HCT116 (cell line): ENCODE measurements around the gene CYBA. TPM values are rescaled to one million over a fixed set of nuclear protein-coding genes. Genes with fewer than 3 reads are reported as not detected.

Experiments used
- ATAC-seq: fragments of 200-7000 bp; cut with Tn5 transposase; 2 replicates; pipeline ENCODE4 v1.9.1; 2020; ENCODE audit warnings: mild to moderate bottlenecking, moderate library complexity
- BruUV-seq: library from RNA; stranded (reverse); fragments of 400-500 nt; replicated peaks from 2 replicates; lab custom pipeline; 2021; lab: Mats Ljungman, UMichigan
- CTCF ChIA-PET: fragments of 300-600 bp; sonication (Branson Sonifier 250); formaldehyde crosslinking; loops from one replicate; lab custom pipeline; 2021; ENCODE audit warnings: antibody characterized with exemption; lab: Charles Lee
- POLR2A ChIA-PET: fragments of 300-600, 350-600 bp; sonication (Branson Sonifier 250); formaldehyde crosslinking; loops from one replicate; lab custom pipeline; 2021; ENCODE audit warnings: antibody characterized with exemption; lab: Charles Lee
- RAD21 ChIA-PET, 2 experiments: fragments of 300-600 bp; sonication (Branson Sonifier 250); formaldehyde crosslinking; loops; one replicate each; lab custom pipeline; 2023; ENCODE audit warnings: low total read pairs in 2 of 2; ENCODE audit not compliant: uncharacterized antibody in 2 of 2, unreplicated experiment in 2 of 2, low non-redundant PET in 1 of 2; lab: Charles Lee
- DNase-seq: peaks from one replicate; pipeline ENCODE4 v3.0.0-alpha.2; 2010; ENCODE audit warnings: low read depth, low spot score
- H2AFZ ChIP-seq: fragments of 200-600 bp; shearing (Covaris generic), sonication (generic); 2 replicates; pipeline ENCODE4 v1.6.1; 2017; ENCODE audit warnings: low read depth, mixed run types, mixed read lengths, antibody characterized with exemption, low read length; ENCODE audit not compliant: poor library complexity, severe bottlenecking
- H3K27ac ChIP-seq: 2 replicates; pipeline ENCODE4 v1.5.1; 2012; ENCODE audit warnings: low read depth, low read length
- H3K27me3 ChIP-seq: fragments of 200-600 bp; sonication (generic); 2 replicates; pipeline ENCODE4 v1.6.1; 2016; ENCODE audit warnings: mixed run types, low read length, mixed read lengths; ENCODE audit not compliant: insufficient read depth
- H3K36me3 ChIP-seq, 2 experiments: fragments of 200-500 bp in 1 of 2; fragments of 200-600 bp in 1 of 2; sonication (Bioruptor generic) in 1 of 2; sonication (generic) in 1 of 2; 2 replicates each; pipeline versions ENCODE4 v1.5.1 to v1.6.1; 2014 to 2016; ENCODE audit warnings: low read length in 2 of 2, inconsistent platforms in 1 of 2, mixed read lengths in 1 of 2, mixed run types in 1 of 2; ENCODE audit not compliant: insufficient read depth in 2 of 2, control insufficient read depth in 1 of 2
- H3K4me1 ChIP-seq, 2 experiments: fragments of 200-600 bp in 1 of 2; sonication (generic) in 1 of 2; 2 replicates each; pipeline versions ENCODE4 v1.5.1 to v1.6.1; 2012 to 2017; ENCODE audit warnings: low read length in 2 of 2, inconsistent platforms in 1 of 2, mild to moderate bottlenecking in 1 of 2, mixed read lengths in 1 of 2, mixed run types in 1 of 2, moderate library complexity in 1 of 2; ENCODE audit not compliant: insufficient read depth in 2 of 2, control insufficient read depth in 1 of 2
- H3K4me2 ChIP-seq: fragments of 200-600 bp; sonication (generic); 2 replicates; pipeline ENCODE4 v1.6.1; 2017; ENCODE audit warnings: mixed run types, low read length, mixed read lengths
- H3K4me3 ChIP-seq, 2 experiments: fragments of 200-600 bp in 1 of 2; sonication (generic) in 1 of 2; replicated peaks in 1 of 2; 2 replicates each; pipeline ENCODE4 v1.5.1; 2011 to 2016; ENCODE audit warnings: low read length in 2 of 2, control low read depth in 1 of 2, low read depth in 1 of 2, mild to moderate bottlenecking in 1 of 2, mixed read lengths in 1 of 2, mixed run types in 1 of 2
- H3K79me2 ChIP-seq: fragments of 200-600 bp; sonication (generic); 2 replicates; pipeline ENCODE4 v1.6.1; 2017; ENCODE audit warnings: mild to moderate bottlenecking, mixed run types, low read length, moderate library complexity, mixed read lengths; ENCODE audit not compliant: insufficient read depth
- H3K9ac ChIP-seq: fragments of 200-600 bp; sonication (generic); 2 replicates; pipeline ENCODE4 v1.6.1; 2016; ENCODE audit warnings: low read length, mixed read lengths
- H3K9me2 ChIP-seq: fragments of 200-600 bp; sonication (generic), shearing (Covaris generic); 2 replicates; pipeline ENCODE4 v1.6.1; 2017; ENCODE audit warnings: mixed run types, mild to moderate bottlenecking, moderate library complexity; ENCODE audit not compliant: insufficient read depth
- H3K9me3 ChIP-seq, 2 experiments: fragments of 200-500 bp in 1 of 2; fragments of 200-600 bp in 1 of 2; sonication (Bioruptor generic) in 1 of 2; sonication (generic) in 1 of 2; 2 replicates each; pipeline ENCODE4 v1.6.1; 2014 to 2017; ENCODE audit warnings: low read length in 2 of 2, mixed read lengths in 2 of 2, inconsistent platforms in 1 of 2, low read depth in 1 of 2, mild to moderate bottlenecking in 1 of 2, mixed run types in 1 of 2, moderate library complexity in 1 of 2; ENCODE audit not compliant: control insufficient read depth in 1 of 2, insufficient read depth in 1 of 2
- H4K20me1 ChIP-seq: fragments of 200-600 bp; sonication (generic), shearing (Covaris generic); 2 replicates; pipeline ENCODE4 v1.6.1; 2017; ENCODE audit warnings: mixed run types, mild to moderate bottlenecking, moderate library complexity; ENCODE audit not compliant: insufficient read depth
- JUND ChIP-seq: IDR thresholded peaks from 2 replicates; pipeline ENCODE4 v1.6.1; 2012
- POLR2AphosphoS5 ChIP-seq: IDR thresholded peaks from 2 replicates; pipeline ENCODE4 v1.6.1; 2011; ENCODE audit warnings: mild to moderate bottlenecking, low read depth, low read length, moderate library complexity
- RAD21 ChIP-seq: IDR thresholded peaks from 2 replicates; pipeline ENCODE4 v1.6.1; 2012; ENCODE audit warnings: low read depth, mild to moderate bottlenecking
- SIN3A ChIP-seq: IDR thresholded peaks from 2 replicates; pipeline ENCODE4 v1.6.1; 2012; ENCODE audit warnings: low read depth
- SRF ChIP-seq: IDR thresholded peaks from 2 replicates; pipeline ENCODE4 v1.6.1; 2012; ENCODE audit warnings: low read depth
- YY1 ChIP-seq: IDR thresholded peaks from 2 replicates; pipeline ENCODE4 v1.6.1; 2011; ENCODE audit warnings: low read length, low read depth, moderate library complexity, mild to moderate bottlenecking; ENCODE audit not compliant: insufficient replicate concordance; ENCODE audit errors: extremely low read depth
- ZFX ChIP-seq: fragments of 450-650 bp; IDR thresholded peaks from 2 replicates; pipeline ENCODE4 v1.6.1; 2017
- ZNF274 ChIP-seq: fragments of 200-500 bp; sonication (Bioruptor generic); IDR thresholded peaks from 2 replicates; pipeline ENCODE4 v1.6.1; 2014; ENCODE audit warnings: mild to moderate bottlenecking, low read depth, low read length, inconsistent platforms
- intact Hi-C: fragments of 100-400 bp; cut with micrococcal nuclease; formaldehyde crosslinking; loops from 2 replicates; pipeline ENCODE4 v1.10.0; 2022
- total RNA-seq: library from RNA; stranded (reverse); gene quantifications from one replicate; pipeline ENCODE4 v1.2.1, GENCODE V29; 2021; ENCODE audit not compliant: unreplicated experiment

Gene CYBA
- total RNA-seq, 1 experiment from 2014 or later = 321 TPM

GRCh38 chr16:88601313-88602036 lies 49.4 kb downstream of the CYBA start:
- Histone ChIP-seq H3K79me2 (peaks cover 46% of the 10 kb centered on the region), H3K27ac (no peak overlapping the region), H3K4me2 (no peak overlapping the region), H3K9me3 (no peaks in the 10 kb centered on the region), H3K36me3 (peaks cover 47 to 57% of the 10 kb centered on the region in 2 experiments; a peak in 3 of 4 replicates), H3K4me3 (no peak overlapping the region), H2AFZ (no peak overlapping the region), H3K9me2 (no peaks in the 10 kb centered on the region), H3K9ac (no peak overlapping the region), H4K20me1 (0 out of 2 replicates have a peak, but pooled peaks cover 3% of the 10 kb centered on the region), H3K27me3 (no peaks in the 10 kb centered on the region), H3K4me1 (no peaks in the 10 kb centered on the region)
- intact Hi-C loops = no loop called here
- RAD21 ChIA-PET = no interaction called here
- POLR2A ChIA-PET = no interaction called here
- ATAC-seq = no peak
- BruUV-seq = no TSS peak
- CTCF ChIA-PET = no interaction called here
- TF ChIP-seq YY1 = no peak
- DNase-seq = no peak

GRCh38 chr16:88600539-88600896 lies 50.3 kb downstream of the CYBA start:
- no peaks in the 10 kb centered on the region for H3K4me1 ChIP-seq
- RAD21 ChIA-PET = no interaction called here
- BruUV-seq = no TSS peak

More at GRCh38 chr16:88600539-88600896, 50.3 kb downstream of the CYBA start:
- ATAC-seq (no peak), DNase-seq (no peak)
- H3K9me2 ChIP-seq = no peaks in the 10 kb centered on the region
- TF ChIP-seq JUND (no peak), POLR2AphosphoS5 (no peak), ZNF274 (no peak), ZFX (no peak), SRF (no peak), SIN3A (no peak), RAD21 (no peak)
- H3K36me3 ChIP-seq = peaks cover 47 to 54% of the 10 kb centered on the region in 2 experiments; a peak in 3 of 4 replicates
- no peak overlapping the region for H3K4me3 ChIP-seq
- no peaks in the 10 kb centered on the region for H3K27me3 ChIP-seq
- no peak overlapping the region for H2AFZ ChIP-seq
- intact Hi-C loops = no loop called here
- H3K79me2 ChIP-seq = peaks cover 55% of the 10 kb centered on the region
- no peak overlapping the region for H3K4me2 ChIP-seq
- no peak overlapping the region for H3K9ac ChIP-seq
- POLR2A ChIA-PET = no interaction called here
- H4K20me1 ChIP-seq = 0 out of 2 replicates have a peak, but pooled peaks cover 4% of the 10 kb centered on the region
- no peaks in the 10 kb centered on the region for H3K9me3 ChIP-seq
- H3K27ac ChIP-seq = no peak overlapping the region
- CTCF ChIA-PET = no interaction called here
